ENCODE measurements around the gene FOSL2.

The FOSL2 gene

DNA sequence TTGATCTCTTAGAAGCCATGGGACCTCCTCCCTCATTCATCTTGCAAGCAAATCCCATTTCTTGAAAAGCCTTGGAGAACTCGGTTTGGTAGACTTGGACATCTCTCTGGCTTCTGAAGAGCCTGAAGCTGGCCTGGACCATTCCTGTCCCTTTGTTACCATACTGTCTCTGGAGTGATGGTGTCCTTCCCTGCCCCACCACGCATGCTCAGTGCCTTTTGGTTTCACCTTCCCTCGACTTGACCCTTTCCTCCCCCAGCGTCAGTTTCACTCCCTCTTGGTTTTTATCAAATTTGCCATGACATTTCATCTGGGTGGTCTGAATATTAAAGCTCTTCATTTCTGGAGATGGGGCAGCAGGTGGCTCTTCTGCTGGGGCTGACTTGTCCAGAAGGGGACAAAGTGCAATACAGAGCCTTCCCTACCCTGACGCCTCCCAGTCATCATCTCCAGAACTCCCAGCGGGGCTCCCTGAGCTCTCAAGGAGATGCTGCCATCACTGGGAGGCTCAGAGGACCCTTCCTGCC lies 20.0 kb downstream of the FOSL2 start:
- H3K4me1 ChIP-seq (ENCODE audit: control insufficient read depth, low read depth, low read length): peaks cover 7% of the 10 kb centered on the region
- no peak overlapping the region for H3K4me3 ChIP-seq (ENCODE audit: low read length)
- H3K36me3 ChIP-seq (ENCODE audit: control insufficient read depth, low read depth, low read length): no peaks in the 10 kb centered on the region
- H3K27ac ChIP-seq (ENCODE audit: low read length): no peak overlapping the region
- no peaks in the 10 kb centered on the region for H3K9me3 ChIP-seq (ENCODE audit: control insufficient read depth, low read depth, low read length)
- H3K27me3 ChIP-seq (ENCODE audit: control insufficient read depth, insufficient read depth, low read length): no peaks in the 10 kb centered on the region
- no peak overlapping the region for H3K9ac ChIP-seq (ENCODE audit: low read length)

DNA sequence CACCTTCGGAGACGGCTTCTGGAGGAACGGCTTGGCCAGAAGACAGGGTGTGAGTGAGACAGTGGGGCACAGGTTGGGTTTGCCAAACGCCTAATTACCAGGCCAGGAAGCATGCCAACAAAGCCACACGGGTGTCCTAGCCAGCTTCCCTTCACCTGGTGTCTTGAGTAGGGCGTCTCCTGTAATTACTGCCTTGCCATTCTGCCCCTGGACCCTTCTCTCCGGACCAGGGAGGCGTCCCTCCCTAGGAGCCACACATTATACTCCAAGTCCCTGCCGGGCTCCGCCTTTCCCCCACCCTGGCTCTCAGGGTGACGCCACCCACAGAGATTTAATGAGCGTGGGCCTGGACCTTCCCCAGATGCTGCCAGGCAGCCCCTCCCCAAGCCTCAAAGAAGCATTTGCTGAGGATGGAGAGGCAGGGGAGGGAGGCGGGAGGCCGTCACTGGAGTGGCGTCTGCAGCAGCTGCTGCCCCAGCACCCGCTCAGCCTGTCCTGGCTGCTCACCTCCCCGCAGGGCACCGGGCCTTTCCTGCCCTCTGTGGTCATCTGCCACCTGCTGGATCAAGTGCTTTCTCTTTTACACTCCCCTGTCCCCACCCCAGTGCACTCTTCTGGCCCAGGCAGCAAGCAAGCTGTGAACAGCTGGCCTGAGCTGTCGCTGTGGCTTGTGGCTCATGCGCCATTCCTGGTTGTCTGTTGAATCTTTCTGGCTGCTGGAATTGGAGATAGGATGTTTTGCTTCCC lies 20.7 kb downstream of the FOSL2 start:
- H3K9me3 ChIP-seq (ENCODE audit: control insufficient read depth, low read depth, low read length): no peaks in the 10 kb centered on the region
- peaks cover 7% of the 10 kb centered on the region for H3K4me1 ChIP-seq (ENCODE audit: control insufficient read depth, low read depth, low read length)
- H3K9ac ChIP-seq (ENCODE audit: low read length): no peak overlapping the region
- no peaks in the 10 kb centered on the region for H3K27me3 ChIP-seq (ENCODE audit: control insufficient read depth, insufficient read depth, low read length)
- H3K27ac ChIP-seq (ENCODE audit: low read length): no peak overlapping the region
- H3K4me3 ChIP-seq (ENCODE audit: low read length): no peak overlapping the region
- no peaks in the 10 kb centered on the region for H3K36me3 ChIP-seq (ENCODE audit: control insufficient read depth, low read depth, low read length)

DNA sequence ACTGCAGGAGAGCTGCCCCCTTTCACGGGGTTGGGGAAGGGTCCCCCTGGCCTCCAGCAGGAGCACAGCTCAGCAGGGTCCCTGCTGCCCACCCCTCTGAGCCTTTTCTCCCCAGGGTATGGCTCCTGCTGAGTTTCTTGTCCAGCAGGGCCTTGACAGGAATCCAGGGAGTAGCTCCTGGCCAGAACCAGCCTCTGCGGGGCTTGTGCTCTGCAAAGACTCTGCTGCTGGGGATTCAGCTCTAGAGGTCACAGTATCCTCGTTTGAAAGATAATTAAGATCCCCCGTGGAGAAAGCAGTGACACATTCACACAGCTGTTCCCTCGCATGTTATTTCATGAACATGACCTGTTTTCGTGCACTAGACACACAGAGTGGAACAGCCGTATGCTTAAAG lies 21.2 kb downstream of the FOSL2 start:
- H3K27ac ChIP-seq (ENCODE audit: low read length): no peak overlapping the region
- no peak overlapping the region for H3K9ac ChIP-seq (ENCODE audit: low read length)
- no peaks in the 10 kb centered on the region for H3K9me3 ChIP-seq (ENCODE audit: control insufficient read depth, low read depth, low read length)
- peaks cover 7% of the 10 kb centered on the region for H3K4me1 ChIP-seq (ENCODE audit: control insufficient read depth, low read depth, low read length)
- no peak overlapping the region for H3K4me3 ChIP-seq (ENCODE audit: low read length)
- no peaks in the 10 kb centered on the region for H3K36me3 ChIP-seq (ENCODE audit: control insufficient read depth, low read depth, low read length)
- H3K27me3 ChIP-seq (ENCODE audit: control insufficient read depth, insufficient read depth, low read length): no peaks in the 10 kb centered on the region

DNA sequence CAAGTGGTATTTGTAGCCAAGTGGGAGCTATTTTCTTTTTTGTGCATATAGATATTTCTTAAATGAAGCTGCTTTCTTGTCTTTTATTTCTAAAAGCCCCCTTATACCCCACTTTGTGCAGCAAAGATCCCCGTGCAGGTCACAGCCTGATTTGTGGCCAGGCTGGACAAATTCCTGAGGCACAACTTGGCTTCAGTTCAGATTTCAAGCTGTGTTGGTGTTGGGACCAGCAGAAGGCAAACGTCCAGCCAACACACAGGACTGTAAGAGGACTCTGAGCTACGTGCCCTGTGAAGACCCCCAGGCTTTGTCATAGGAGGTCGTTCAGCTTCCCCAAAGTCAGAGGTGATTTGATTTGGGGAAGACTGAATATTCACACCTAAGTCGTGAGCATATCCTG lies 21.9 kb downstream of the FOSL2 start:
- Histone ChIP-seq H3K36me3 (ENCODE audit: control insufficient read depth, low read depth, low read length) (no peaks in the 10 kb centered on the region), H3K9me3 (ENCODE audit: control insufficient read depth, low read depth, low read length) (no peaks in the 10 kb centered on the region), H3K27me3 (ENCODE audit: control insufficient read depth, insufficient read depth, low read length) (no peaks in the 10 kb centered on the region), H3K27ac (ENCODE audit: low read length) (no peak overlapping the region), H3K9ac (ENCODE audit: low read length) (no peak overlapping the region), H3K4me3 (ENCODE audit: low read length) (no peak overlapping the region), H3K4me1 (ENCODE audit: control insufficient read depth, low read depth, low read length) (peaks cover 7% of the 10 kb centered on the region)

DNA sequence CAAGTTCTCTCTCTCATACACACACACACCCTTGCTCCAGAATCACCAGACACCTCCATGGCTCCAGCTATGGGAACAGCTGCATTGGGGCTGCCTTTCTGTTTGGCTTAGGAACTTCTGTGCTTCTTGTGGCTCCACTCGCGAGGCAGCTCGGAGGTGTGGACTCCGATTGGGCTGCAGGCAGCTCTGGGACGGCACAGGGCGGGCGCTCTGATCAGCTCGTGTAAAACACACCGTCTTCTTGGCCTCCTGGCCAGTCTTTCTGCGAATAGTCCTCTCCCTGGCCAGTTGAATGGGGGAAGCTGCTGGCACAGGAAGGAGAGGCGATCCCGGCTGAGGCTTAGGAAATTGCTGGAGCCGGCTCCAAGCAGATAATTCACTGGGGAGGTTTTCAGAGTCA lies 22.4 kb downstream of the FOSL2 start:
- Histone ChIP-seq H3K4me3 (ENCODE audit: low read length) (no peak overlapping the region), H3K9me3 (ENCODE audit: control insufficient read depth, low read depth, low read length) (no peaks in the 10 kb centered on the region), H3K27me3 (ENCODE audit: control insufficient read depth, insufficient read depth, low read length) (no peaks in the 10 kb centered on the region), H3K36me3 (ENCODE audit: control insufficient read depth, low read depth, low read length) (no peaks in the 10 kb centered on the region), H3K9ac (ENCODE audit: low read length) (no peak overlapping the region), H3K4me1 (ENCODE audit: control insufficient read depth, low read depth, low read length) (peaks cover 7% of the 10 kb centered on the region), H3K27ac (ENCODE audit: low read length) (no peak overlapping the region)

DNA sequence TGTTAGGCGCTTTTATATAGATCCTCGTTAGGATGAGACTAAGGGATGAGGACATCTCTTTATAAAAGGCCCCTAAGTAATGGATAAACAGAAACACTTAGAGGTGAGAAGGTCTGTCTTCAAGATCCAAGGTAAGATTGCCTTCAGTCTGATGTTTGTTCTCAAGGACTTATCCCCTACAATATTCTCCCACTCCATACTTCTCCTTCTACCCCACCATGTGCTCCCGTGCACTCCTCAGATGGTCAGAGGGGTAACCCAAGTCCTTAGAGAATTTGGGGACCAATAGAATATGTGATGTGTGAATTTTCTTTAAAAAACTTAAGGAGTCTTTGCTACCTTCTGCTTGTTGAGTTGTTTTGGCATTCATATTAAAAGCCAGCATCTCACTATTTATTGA lies 23.1 kb downstream of the FOSL2 start:
- H3K4me3 ChIP-seq (ENCODE audit: low read length): no peak overlapping the region
- no peaks in the 10 kb centered on the region for H3K36me3 ChIP-seq (ENCODE audit: control insufficient read depth, low read depth, low read length)
- no peaks in the 10 kb centered on the region for H3K9me3 ChIP-seq (ENCODE audit: control insufficient read depth, low read depth, low read length)
- H3K9ac ChIP-seq (ENCODE audit: low read length): no peak overlapping the region
- H3K4me1 ChIP-seq (ENCODE audit: control insufficient read depth, low read depth, low read length): peaks cover 7% of the 10 kb centered on the region
- no peaks in the 10 kb centered on the region for H3K27me3 ChIP-seq (ENCODE audit: control insufficient read depth, insufficient read depth, low read length)
- H3K27ac ChIP-seq (ENCODE audit: low read length): no peak overlapping the region

DNA sequence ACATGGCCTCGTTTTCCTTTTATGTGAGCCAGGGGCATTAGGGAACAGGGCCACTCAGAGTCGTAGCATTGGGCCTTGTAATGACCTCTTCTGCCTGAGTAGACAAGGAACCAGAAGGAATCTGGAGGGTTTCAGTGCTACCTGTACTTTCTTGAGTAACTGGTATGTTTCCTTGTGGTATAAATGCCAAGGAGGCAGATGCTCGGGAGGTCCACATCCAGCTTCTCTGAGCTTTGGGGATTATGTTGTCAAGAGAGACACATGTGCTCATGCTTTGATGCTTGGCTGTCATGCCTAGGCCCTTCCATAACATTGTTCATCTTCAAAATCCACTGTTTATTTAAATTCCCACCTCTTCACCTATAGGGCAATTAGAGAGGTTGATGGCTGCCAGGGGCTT lies 26.3 kb downstream of the FOSL2 start:
- Histone ChIP-seq H3K9ac (ENCODE audit: low read length) (no peak overlapping the region), H3K27me3 (ENCODE audit: control insufficient read depth, insufficient read depth, low read length) (no peaks in the 10 kb centered on the region), H3K9me3 (ENCODE audit: control insufficient read depth, low read depth, low read length) (no peaks in the 10 kb centered on the region), H3K36me3 (ENCODE audit: control insufficient read depth, low read depth, low read length) (no peaks in the 10 kb centered on the region), H3K27ac (ENCODE audit: low read length) (no peak overlapping the region), H3K4me3 (ENCODE audit: low read length) (no peak overlapping the region), H3K4me1 (ENCODE audit: control insufficient read depth, low read depth, low read length) (peaks cover 3% of the 10 kb centered on the region)

DNA sequence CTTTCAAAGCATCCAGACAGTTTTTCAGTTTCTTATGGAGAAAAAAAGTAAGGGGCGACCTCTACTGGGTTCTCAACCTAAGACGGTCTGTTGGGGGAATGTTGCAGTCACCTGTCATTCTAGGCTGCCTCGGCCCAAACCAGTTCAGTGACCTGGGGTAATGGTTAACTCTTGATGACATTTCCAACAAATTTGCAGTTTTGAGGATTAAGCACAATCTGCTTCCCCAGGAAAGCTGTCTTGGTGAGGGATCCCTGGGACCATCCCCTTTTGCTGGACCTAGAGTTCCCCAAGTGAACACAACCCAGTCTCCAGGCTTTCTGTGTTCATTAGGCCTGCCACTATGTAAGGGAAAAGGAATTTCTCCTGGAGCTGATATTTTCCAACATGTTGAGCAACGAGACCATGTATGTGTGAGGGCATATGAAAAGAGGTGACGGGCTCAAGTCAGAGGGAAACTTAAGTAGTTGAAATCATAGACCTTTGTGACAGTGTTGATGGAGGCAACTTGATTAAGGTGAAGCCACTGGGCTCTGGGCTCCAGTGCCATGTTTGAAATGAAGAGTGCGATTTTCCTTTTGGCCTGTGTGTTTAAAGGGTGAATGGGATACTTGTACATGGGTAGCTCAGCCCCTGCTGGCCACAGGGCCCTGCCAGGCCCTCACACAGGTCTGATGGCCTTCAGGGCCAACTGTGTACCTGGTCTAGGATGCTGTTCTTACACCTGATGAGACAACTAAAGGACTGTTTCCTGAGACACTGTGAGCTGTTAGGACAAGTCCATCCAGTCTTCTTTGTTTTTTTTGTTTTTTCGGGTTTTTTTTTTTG lies 27.0 kb downstream of the FOSL2 start:
- no peak overlapping the region for H3K9ac ChIP-seq (ENCODE audit: low read length)
- H3K9me3 ChIP-seq (ENCODE audit: control insufficient read depth, low read depth, low read length): no peaks in the 10 kb centered on the region
- H3K36me3 ChIP-seq (ENCODE audit: control insufficient read depth, low read depth, low read length): no peaks in the 10 kb centered on the region
- H3K4me1 ChIP-seq (ENCODE audit: control insufficient read depth, low read depth, low read length): no peaks in the 10 kb centered on the region
- no peak overlapping the region for H3K4me3 ChIP-seq (ENCODE audit: low read length)
- no peaks in the 10 kb centered on the region for H3K27me3 ChIP-seq (ENCODE audit: control insufficient read depth, insufficient read depth, low read length)
- no peak overlapping the region for H3K27ac ChIP-seq (ENCODE audit: low read length)

DNA sequence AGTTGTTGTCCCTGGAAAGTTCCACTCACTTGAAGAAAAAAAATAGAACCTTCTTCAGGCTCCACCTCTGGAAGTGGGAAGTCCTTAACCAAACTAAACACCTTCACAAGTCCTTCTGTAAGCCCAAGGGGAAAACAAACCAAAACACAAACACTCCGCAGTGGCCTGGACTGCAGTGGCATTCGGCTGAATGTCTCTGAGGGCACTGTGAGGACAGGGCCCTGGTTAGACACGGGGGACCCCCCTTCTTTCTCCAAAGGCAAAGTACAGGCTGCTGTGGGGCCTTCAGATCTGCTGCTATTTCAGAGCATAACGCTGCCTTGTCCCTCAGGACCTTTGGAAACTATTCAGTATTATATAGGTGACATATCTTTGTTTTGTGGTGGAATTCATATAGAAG lies 28.1 kb downstream of the FOSL2 start:
- Histone ChIP-seq H3K36me3 (ENCODE audit: control insufficient read depth, low read depth, low read length) (no peaks in the 10 kb centered on the region), H3K9me3 (ENCODE audit: control insufficient read depth, low read depth, low read length) (no peaks in the 10 kb centered on the region), H3K4me1 (ENCODE audit: control insufficient read depth, low read depth, low read length) (no peaks in the 10 kb centered on the region), H3K9ac (ENCODE audit: low read length) (no peak overlapping the region), H3K27me3 (ENCODE audit: control insufficient read depth, insufficient read depth, low read length) (no peaks in the 10 kb centered on the region), H3K4me3 (ENCODE audit: low read length) (no peak overlapping the region), H3K27ac (ENCODE audit: low read length) (no peak overlapping the region)

DNA sequence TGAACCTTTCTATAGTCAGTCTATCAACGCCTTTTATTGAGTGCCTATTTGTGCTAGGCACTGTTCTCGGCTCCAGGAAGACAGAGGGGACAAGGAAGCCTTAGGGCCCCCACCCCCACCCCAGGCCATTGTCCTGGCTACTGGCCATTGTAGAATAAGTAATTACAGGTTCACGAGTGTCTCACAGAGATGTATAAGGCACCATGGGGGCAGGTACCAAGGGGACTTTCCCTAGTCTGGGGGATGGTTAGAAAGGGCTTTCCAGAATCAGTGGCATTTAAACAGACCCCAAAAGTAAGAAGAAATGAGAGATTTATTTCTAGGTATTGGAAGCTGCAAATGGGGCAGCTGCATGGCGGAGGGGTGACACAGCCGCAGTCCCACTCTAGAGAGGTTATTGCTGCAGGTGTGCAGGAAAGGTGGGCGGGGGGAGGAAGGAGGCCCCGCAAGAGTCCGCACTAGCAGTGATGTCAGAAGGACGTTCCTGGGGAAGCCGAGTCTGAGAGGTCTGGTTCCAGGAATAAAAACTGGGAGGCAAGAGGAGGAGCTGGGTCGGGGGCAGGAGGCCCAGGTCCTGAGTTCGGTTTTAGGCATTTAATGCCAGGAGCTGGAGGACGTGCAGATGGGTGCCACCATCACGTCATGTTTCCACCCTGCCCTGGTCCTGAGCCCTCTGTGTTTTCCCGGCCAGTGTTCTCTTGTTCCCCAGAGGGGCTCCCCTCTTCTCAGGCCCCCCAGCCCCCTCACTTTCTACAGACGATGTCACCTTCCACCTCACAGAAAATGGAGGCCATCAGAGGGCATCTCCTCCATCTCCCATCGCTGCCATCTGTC lies 30.5 kb downstream of the FOSL2 start:
- H3K9ac ChIP-seq (ENCODE audit: low read length): no peak overlapping the region
- H3K27me3 ChIP-seq (ENCODE audit: control insufficient read depth, insufficient read depth, low read length): no peaks in the 10 kb centered on the region
- no peak overlapping the region for H3K4me3 ChIP-seq (ENCODE audit: low read length)

DNA sequence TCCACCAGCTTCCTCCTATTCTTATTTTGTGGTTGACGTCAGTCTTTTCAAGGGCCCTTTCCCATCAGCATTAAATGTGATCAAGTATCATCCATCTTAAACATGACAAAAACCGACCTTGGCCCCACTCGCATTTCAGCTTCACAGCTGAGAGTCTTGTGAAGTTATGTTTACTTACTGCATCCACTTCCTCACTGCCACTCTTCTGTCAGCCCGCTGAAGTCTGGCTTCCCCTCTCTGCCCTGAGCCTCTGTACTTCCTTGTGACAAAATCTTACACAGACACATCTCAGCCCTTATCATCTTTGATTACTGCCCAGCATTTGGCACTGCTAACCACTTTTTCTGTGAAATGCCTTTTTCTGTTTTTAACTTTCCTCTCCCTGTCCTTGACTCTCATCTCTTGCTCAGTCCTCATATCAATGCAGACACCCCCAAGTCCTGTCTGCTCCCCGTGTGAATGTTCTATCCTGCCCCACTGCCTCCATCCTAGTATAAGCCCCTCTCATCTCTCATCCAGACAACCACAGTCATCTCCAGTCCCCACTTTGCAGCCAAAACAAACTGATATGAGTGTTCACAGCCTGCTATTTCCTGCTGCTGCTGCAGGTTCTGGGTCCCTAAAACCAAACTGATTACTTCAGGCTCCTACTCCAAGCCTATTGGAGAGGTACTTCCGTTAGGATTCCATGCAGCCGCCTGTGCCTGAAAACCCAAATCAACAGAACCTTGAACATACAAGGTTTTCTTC lies 31.4 kb downstream of the FOSL2 start:
- no peak overlapping the region for H3K9ac ChIP-seq (ENCODE audit: low read length)
- H3K27me3 ChIP-seq (ENCODE audit: control insufficient read depth, insufficient read depth, low read length): no peaks in the 10 kb centered on the region
- H3K27ac ChIP-seq (ENCODE audit: low read length): no peak overlapping the region
- H3K4me1 ChIP-seq (ENCODE audit: control insufficient read depth, low read depth, low read length): no peaks in the 10 kb centered on the region
- no peaks in the 10 kb centered on the region for H3K9me3 ChIP-seq (ENCODE audit: control insufficient read depth, low read depth, low read length)
- H3K4me3 ChIP-seq (ENCODE audit: low read length): no peak overlapping the region
- no peaks in the 10 kb centered on the region for H3K36me3 ChIP-seq (ENCODE audit: control insufficient read depth, low read depth, low read length)

More for the DNA sequence above, 30.5 kb downstream of the FOSL2 start:
- H3K4me1 ChIP-seq (ENCODE audit: control insufficient read depth, low read depth, low read length): no peaks in the 10 kb centered on the region
- H3K9me3 ChIP-seq (ENCODE audit: control insufficient read depth, low read depth, low read length): no peaks in the 10 kb centered on the region
- H3K27ac ChIP-seq (ENCODE audit: low read length): no peak overlapping the region
- no peaks in the 10 kb centered on the region for H3K36me3 ChIP-seq (ENCODE audit: control insufficient read depth, low read depth, low read length)
